PC-9 (cell line): Measurements from ENCODE around the gene PDE6B.

Experiments
- CTCF ChIP-seq: fragments of 200-600 bp; sonication (generic); conservative IDR thresholded peaks from 2 replicates; pipeline ENCODE4 v1.6.1; 2017; ENCODE audit warnings: mixed run types, antibody characterized with exemption, mild to moderate bottlenecking, moderate library complexity
- EZH2 ChIP-seq: fragments of 200-600 bp; sonication (generic); IDR thresholded peaks from 2 replicates; pipeline ENCODE4 v1.8.0; 2017; ENCODE audit warnings: antibody characterized with exemption, low read depth

GRCh38 chr4:608236-608635 lies 17.1 kb upstream of the PDE6B start:
- TF ChIP-seq CTCF (no peak), EZH2 (no peak)
